NCI-H526 treated with DMSO at 0.1 percent for 48 hours (cell line): ENCODE data around the gene ZGPAT.

ENCODE experiments used
- DNase-seq: peaks from one replicate; lab custom pipeline; 2025; lab: John Stamatoyannopoulos, UW

ZGPAT gene

GRCh38 chr20:63783970-63784369, 76.1 kb downstream of the ZGPAT start:
- DNase-seq: no peak

GRCh38 chr20:63785691-63786131, 77.9 kb downstream of the ZGPAT start:
- DNase-seq: no peak
